K562 (cell line): ENCODE measurements around the gene NOTCH3. TPM values are rescaled to one million over a fixed set of nuclear protein-coding genes. Genes with fewer than 3 reads are reported as not detected.
A peak's percentile ranks its signal among the peaks of the same experiment; 100 is the strongest.

ENCODE experiments used
- ATAC-seq: fragments of 200-7000 bp; cut with Tn5 transposase; 3 replicates; pipeline ENCODE4 v1.9.1; 2020; ENCODE audit warnings: moderate library complexity
- BruUV-seq: library from RNA; stranded (reverse); fragments of 400-500 nt; replicated peaks from 2 replicates; lab custom pipeline; 2021; lab: Mats Ljungman, UMichigan
- CTCF ChIA-PET: fragments of 300-600 bp; formaldehyde crosslinking; extraction: SDS; loops from one replicate; lab custom pipeline; 2021; ENCODE audit warnings: low intra/inter-chr PET ratio; lab: Yijun Ruan, JAX
- POLR2A ChIA-PET: fragments of 300-600, 350-650 bp; sonication (Branson Sonifier 250); formaldehyde crosslinking; extraction: SDS; loops from one replicate; lab custom pipeline; 2021; ENCODE audit warnings: antibody characterized with exemption, inconsistent platforms; lab: Yijun Ruan, JAX
- DNase-seq, 4 experiments: peaks; one replicate each; pipeline versions ENCODE4 v3.0.0 to v3.0.0-alpha.2; 2011 to 2018; ENCODE audit warnings: low spot score in 3 of 4, mixed read lengths in 3 of 4; ENCODE audit errors: extremely low read depth in 1 of 4
- FAIRE-seq: peaks from 2 replicates; lab custom pipeline; 2011; peaks lifted over from hg19 to GRCh38; lab: Jason Lieb, UNC
- H2AFZ ChIP-seq: 2 replicates; pipeline ENCODE4 v1.6.0; 2011; ENCODE audit warnings: low read depth, low read length, control low read depth, inconsistent platforms
- H3K27ac ChIP-seq: fragments of 200-600 bp; 3 replicates; pipeline ENCODE4 v1.8.0; 2011; ENCODE audit warnings: low read depth, mild to moderate bottlenecking, control low read depth, inconsistent platforms, low read length, moderate library complexity, mixed read lengths; ENCODE audit errors: extremely low read depth
- H3K27me3 ChIP-seq, 2 experiments: fragments of 300-600 bp in 1 of 2; 2 replicates in 1 of 2; 3 replicates in 1 of 2; pipeline versions ENCODE4 v1.6.0 to v1.8.0; 2011; ENCODE audit warnings: inconsistent platforms in 2 of 2, low read length in 2 of 2, mild to moderate bottlenecking in 1 of 2, mixed read lengths in 1 of 2, moderate library complexity in 1 of 2; ENCODE audit not compliant: control insufficient read depth in 2 of 2, insufficient read depth in 2 of 2
- H3K36me3 ChIP-seq: fragments of 300-600 bp; 3 replicates; pipeline ENCODE4 v1.8.0; 2011; ENCODE audit warnings: mild to moderate bottlenecking, low read length, inconsistent platforms; ENCODE audit not compliant: control insufficient read depth, insufficient read depth
- H3K4me1 ChIP-seq, 2 experiments: fragments of 200-600 bp in 1 of 2; replicated peaks in 1 of 2; 2 replicates in 1 of 2; 3 replicates in 1 of 2; pipeline versions ENCODE4 v1.5.1 to v1.8.0; 2011; ENCODE audit warnings: inconsistent platforms in 2 of 2, low read length in 2 of 2, mild to moderate bottlenecking in 1 of 2, mixed read lengths in 1 of 2, moderate library complexity in 1 of 2; ENCODE audit not compliant: control insufficient read depth in 2 of 2, insufficient read depth in 2 of 2
- H3K4me2 ChIP-seq: 2 replicates; pipeline ENCODE4 v1.6.1; 2011; ENCODE audit warnings: low read length, control low read depth, inconsistent platforms, mixed read lengths; ENCODE audit not compliant: insufficient read depth
- H3K4me3 ChIP-seq: fragments of 200-600 bp; sonication (generic), shearing (Covaris generic); 2 replicates; pipeline ENCODE4 v1.5.1; 2016; ENCODE audit warnings: control low read depth, inconsistent platforms
- H3K79me2 ChIP-seq: fragments of 200-600 bp; 3 replicates; pipeline ENCODE4 v1.8.0; 2011; ENCODE audit warnings: low read length, inconsistent platforms; ENCODE audit not compliant: control insufficient read depth, insufficient read depth
- H3K9ac ChIP-seq, 2 experiments: 2 replicates each; pipeline versions ENCODE4 v1.6.0 to v1.6.1; 2011; ENCODE audit warnings: low read depth in 2 of 2, low read length in 2 of 2, control low read depth in 1 of 2, inconsistent platforms in 1 of 2, mild to moderate bottlenecking in 1 of 2, mixed read lengths in 1 of 2; ENCODE audit not compliant: insufficient read depth in 1 of 2
- H3K9me1 ChIP-seq: one replicate; pipeline ENCODE4 v1.6.0; 2011; ENCODE audit warnings: inconsistent platforms, mild to moderate bottlenecking, low read length, moderate library complexity; ENCODE audit not compliant: control insufficient read depth, insufficient read depth
- H3K9me3 ChIP-seq: replicated peaks from 2 replicates; pipeline ENCODE4 v1.5.1; 2011; ENCODE audit warnings: low read depth, low read length, inconsistent platforms; ENCODE audit not compliant: control insufficient read depth, insufficient read depth
- H4K20me1 ChIP-seq: replicated peaks from 2 replicates; pipeline ENCODE4 v1.6.1; 2011; ENCODE audit warnings: low read length, inconsistent platforms, mixed read lengths; ENCODE audit not compliant: control insufficient read depth, insufficient read depth
- HNRNPUL1 ChIP-seq: fragments of 200-400 bp; formaldehyde crosslinking; IDR thresholded peaks from 2 replicates; pipeline ENCODE4 v1.6.1; 2017; ENCODE audit warnings: low read length
- PHTF2 ChIP-seq: fragments of 250-450 bp; sonication (Bioruptor Pico); IDR thresholded peaks from 2 replicates; pipeline ENCODE4 v1.5.0; 2021; ENCODE audit warnings: mild to moderate bottlenecking
- POLR2G ChIP-seq: fragments of 200-400 bp; formaldehyde crosslinking; IDR thresholded peaks from 2 replicates; pipeline ENCODE4 v1.6.1; 2017; ENCODE audit warnings: low read depth, mild to moderate bottlenecking, antibody characterized with exemption, low read length, moderate library complexity
- POLR2H ChIP-seq: IDR thresholded peaks from 2 replicates; pipeline ENCODE4 v1.6.1; 2016; ENCODE audit warnings: missing genetic modification characterization, low read depth, mild to moderate bottlenecking, control low read depth, missing compliant biosample characterization, moderate library complexity
- RBM22 ChIP-seq: fragments of 200-400 bp; formaldehyde crosslinking; IDR thresholded peaks from 2 replicates; pipeline ENCODE4 v1.6.1; 2018; ENCODE audit warnings: low read length, low read depth; ENCODE audit not compliant: poor library complexity, severe bottlenecking
- RUNX1 ChIP-seq: sonication (generic); IDR thresholded peaks from 2 replicates; pipeline ENCODE4 v1.6.1; 2016; ENCODE audit warnings: antibody characterized with exemption, low read depth
- SMAD2 ChIP-seq: fragments of 150-350 bp; IDR thresholded peaks from 2 replicates; pipeline ENCODE4 v1.6.1; 2014; ENCODE audit warnings: low read depth, mild to moderate bottlenecking, low read length
- SREBF1 ChIP-seq: fragments of 150-350 bp; IDR thresholded peaks from 2 replicates; pipeline ENCODE4 v1.6.1; 2014; ENCODE audit warnings: antibody characterized with exemption, low read depth, low read length, borderline replicate concordance
- STAT5B ChIP-seq: fragments of 250-450 bp; sonication (Bioruptor Pico); IDR thresholded peaks from 2 replicates; pipeline ENCODE4 v1.8.0; 2021; ENCODE audit warnings: mild to moderate bottlenecking, inconsistent platforms
- TEAD1 ChIP-seq, 2 experiments: fragments of 450-650 bp in 1 of 2; sonication (generic) in 1 of 2; formaldehyde crosslinking; IDR thresholded peaks; 2 replicates each; pipeline versions ENCODE4 v1.4.0 to v1.8.0; 2020 to 2022; ENCODE audit warnings: mild to moderate bottlenecking in 2 of 2, missing genetic modification reagents in 1 of 2
- ZEB2 ChIP-seq: fragments of 450-650 bp; IDR thresholded peaks from 2 replicates; pipeline ENCODE4 v1.6.1; 2016
- ZNF354B ChIP-seq: fragments of 250-450 bp; sonication (Bioruptor Pico); IDR thresholded peaks from 2 replicates; pipeline ENCODE4 v1.4.0; 2020
- ZNF551 ChIP-seq: fragments of 250-450 bp; sonication (Bioruptor Pico); IDR thresholded peaks from 2 replicates; pipeline ENCODE4 v1.5.0; 2021; ENCODE audit warnings: mild to moderate bottlenecking, moderate library complexity
- ZNF79 ChIP-seq: fragments of 250-450 bp; sonication (Bioruptor Pico); IDR thresholded peaks from 2 replicates; pipeline ENCODE4 v1.4.0; 2020; ENCODE audit warnings: low read depth, mild to moderate bottlenecking, moderate library complexity
- WGBS: fragments of 100-300 bp; shearing (Covaris generic); methylation state at CpG from one replicate; pipeline ENCODE4 v1.1.6; 2016; ENCODE audit warnings: low coverage, mixed read lengths; ENCODE audit not compliant: insufficient coverage; ENCODE audit errors: missing lambda C conversion rate; 5-methylcytosine and 5-hydroxymethylcytosine counted together
- in situ Hi-C: fragments of 300-500 bp; cut with MboI; formaldehyde crosslinking; loops from 4 replicates; pipeline ENCODE4 v1.15.0; 2018; ENCODE audit warnings: inconsistent platforms, mixed read lengths
- intact Hi-C: fragments of 100-400 bp; cut with micrococcal nuclease; formaldehyde crosslinking; loops from 2 replicates; pipeline ENCODE4 v1.14.2; 2022
- polyA plus RNA-seq, 8 experiments: library from polyadenylated mRNA; depleted of rRNA in 4 of 8; stranded (reverse) in 5 of 8; unstranded in 3 of 8; fragments of >200 nt; fragmentation: Nextera tagmentation in 2 of 8; fragmentation: Illumina TruSeq in 1 of 8; extraction: Ambion mirVana in 2 of 8; extraction: Trizol in 1 of 8; gene quantifications; 2 replicates each; pipeline versions ENCODE4 v1.2.1 to v1.2.3, GENCODE V29; 2011 to 2014; ENCODE audit warnings: inconsistent platforms in 1 of 8, missing spikeins in 1 of 8
- total RNA-seq, 7 experiments: library from RNA; depleted of rRNA in 6 of 7; stranded (reverse); fragments of >200 nt in 6 of 7; fragmentation: Illumina TruSeq in 2 of 7; extraction: Trizol in 2 of 7; gene quantifications; 2 replicates each; pipeline versions ENCODE4 v1.2.1 to v1.2.3, GENCODE V29; 2011 to 2021; ENCODE audit warnings: low replicate concordance in 1 of 7
- TF ChIP-seq, protein P1 (sequence below): fragments of 450-650 bp; IDR thresholded peaks from 2 replicates; pipeline ENCODE4 v1.6.1; 2017; ENCODE audit warnings: antibody characterized with exemption

The NOTCH3 gene
- total and polyA plus RNA-seq, 9 of the 15 experiments (the other 6 are each of a cell fraction or from before 2014, with no cell fraction given): under 0.01 to 1.2 (median 0.16) TPM

DNA sequence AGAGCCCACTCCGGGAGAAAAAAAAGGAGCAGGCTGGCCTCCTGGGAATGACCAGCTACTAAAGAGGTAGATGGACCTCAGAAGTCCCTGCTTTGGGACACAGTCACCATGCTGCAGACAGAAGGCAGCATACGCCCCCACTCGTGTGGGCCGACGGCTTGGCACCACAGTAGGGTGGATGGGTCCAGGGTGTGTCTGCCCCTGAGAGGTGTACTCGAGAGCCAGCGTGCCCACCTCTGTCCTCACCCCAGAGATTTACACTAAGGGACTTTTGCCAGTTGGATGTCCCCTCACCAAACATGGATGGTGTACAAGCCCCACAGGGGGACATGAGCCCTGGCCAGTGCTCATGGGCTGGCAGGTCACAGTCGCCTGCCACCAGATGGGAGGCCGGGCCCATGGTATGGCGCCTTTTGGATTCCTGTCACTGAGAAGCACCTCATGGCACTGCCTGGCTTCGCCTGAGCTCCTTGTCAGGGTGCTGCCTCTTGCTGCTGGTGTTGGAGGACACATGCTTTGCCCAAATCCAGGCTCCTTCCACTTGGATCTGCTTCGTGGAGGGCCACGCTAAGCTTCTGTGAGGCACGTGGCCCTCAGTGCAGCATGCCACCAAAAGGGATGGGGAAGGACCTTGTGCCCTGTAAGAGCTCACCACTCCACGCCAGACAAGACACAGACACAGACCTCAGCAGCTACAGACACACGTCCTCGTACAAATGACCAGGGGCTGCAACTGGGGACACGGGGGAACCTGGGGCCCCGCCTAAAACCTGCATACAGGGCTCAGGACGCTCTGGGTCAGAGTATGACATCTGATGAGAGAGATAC is 44.8 kb upstream of the NOTCH3 start:
- H2AFZ ChIP-seq: no peak overlapping the region
- FAIRE-seq (no peak), ATAC-seq (no peak), DNase-seq (no peak)
- no peaks in the 10 kb centered on the region for H3K4me1 ChIP-seq
- H3K4me3 ChIP-seq: no peak overlapping the region
- in situ Hi-C loops: no loop called here
- POLR2A ChIA-PET: interaction anchor here (0.6 to 0.9 kb wide), 2 partner anchors 12 to 122 kb away, joined by 3 read pairs; no protein-coding TSS in a partner anchor
- H3K27me3 ChIP-seq: no peaks in the 10 kb centered on the region
- H3K27ac ChIP-seq: no peak overlapping the region
- 0 out of 3 replicates have a peak, but pooled peaks cover 4% of the 10 kb centered on the region for H3K79me2 ChIP-seq
- H4K20me1 ChIP-seq: peaks cover 13% of the 10 kb centered on the region
- CTCF ChIA-PET: no interaction called here
- no peak overlapping the region for H3K4me2 ChIP-seq
- TF ChIP-seq RBM22 (peak; percentile 85), TEAD1 (CRISPR knock-in tag; IDR thresholded peaks at IDR 0.05) (no peak), HNRNPUL1 (no peak), ZNF551 (CRISPR knock-in tag) (no peak), POLR2H (tag) (no peak), ZEB2 (no peak), PHTF2 (CRISPR knock-in tag) (no peak), SMAD2 (no peak), ZNF79 (CRISPR knock-in tag) (no peak), RUNX1 (no peak), SREBF1 (no peak), STAT5B (no peak), ZNF354B (CRISPR knock-in tag) (no peak), POLR2G (peak; percentile 54)
- TF ChIP-seq, protein P1, sequence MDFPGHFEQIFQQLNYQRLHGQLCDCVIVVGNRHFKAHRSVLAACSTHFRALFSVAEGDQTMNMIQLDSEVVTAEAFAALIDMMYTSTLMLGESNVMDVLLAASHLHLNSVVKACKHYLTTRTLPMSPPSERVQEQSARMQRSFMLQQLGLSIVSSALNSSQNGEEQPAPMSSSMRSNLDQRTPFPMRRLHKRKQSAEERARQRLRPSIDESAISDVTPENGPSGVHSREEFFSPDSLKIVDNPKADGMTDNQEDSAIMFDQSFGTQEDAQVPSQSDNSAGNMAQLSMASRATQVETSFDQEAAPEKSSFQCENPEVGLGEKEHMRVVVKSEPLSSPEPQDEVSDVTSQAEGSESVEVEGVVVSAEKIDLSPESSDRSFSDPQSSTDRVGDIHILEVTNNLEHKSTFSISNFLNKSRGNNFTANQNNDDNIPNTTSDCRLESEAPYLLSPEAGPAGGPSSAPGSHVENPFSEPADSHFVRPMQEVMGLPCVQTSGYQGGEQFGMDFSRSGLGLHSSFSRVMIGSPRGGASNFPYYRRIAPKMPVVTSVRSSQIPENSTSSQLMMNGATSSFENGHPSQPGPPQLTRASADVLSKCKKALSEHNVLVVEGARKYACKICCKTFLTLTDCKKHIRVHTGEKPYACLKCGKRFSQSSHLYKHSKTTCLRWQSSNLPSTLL: no peak
- H3K36me3 ChIP-seq: peaks cover 93% of the 10 kb centered on the region; the same call in 2 of the 3 replicates
- H3K9me1 ChIP-seq: peaks cover 5% of the 10 kb centered on the region
- intact Hi-C loops: no loop called here
- no TSS peak for BruUV-seq
- no peaks in the 10 kb centered on the region for H3K9me3 ChIP-seq
- 91% methylated on average over 17 of the region's 20 CpGs for WGBS
- H3K9ac ChIP-seq: 0 out of 4 replicates have a peak overlapping the region, but pooled peaks of 1 of the 2 experiments have one; percentile 10
